H1 (cell line): ENCODE data around the gene PLG. TPM values are rescaled to one million over a fixed set of nuclear protein-coding genes. Genes with fewer than 3 reads are reported as not detected.

Source experiments
- CTCF ChIA-PET: fragments of 300-600 bp; sonication (Branson Sonifier 250); formaldehyde crosslinking; loops from one replicate; lab custom pipeline; 2021; ENCODE audit not compliant: partially characterized antibody; lab: Charles Lee
- POLR2A ChIA-PET: fragments of 300-600 bp; sonication (Branson Sonifier 250); formaldehyde crosslinking; loops from one replicate; lab custom pipeline; 2021; ENCODE audit warnings: inconsistent platforms; ENCODE audit not compliant: partially characterized antibody; lab: Charles Lee
- DNase-seq, 2 experiments: peaks; one replicate each; pipeline versions ENCODE4 v3.0.0 to v3.0.0-alpha.2; 2010 to 2022; ENCODE audit warnings: low spot score in 2 of 2, low read depth in 1 of 2, mixed read lengths in 1 of 2
- FAIRE-seq: peaks from 2 replicates; lab custom pipeline; 2011; peaks lifted over from hg19 to GRCh38; lab: Jason Lieb, UNC
- H2AFZ ChIP-seq: 2 replicates; pipeline ENCODE4 v1.8.1; 2012; ENCODE audit warnings: low read length, inconsistent platforms
- H2AK5ac ChIP-seq: 2 replicates; pipeline ENCODE4 v1.6.1; 2013; ENCODE audit warnings: low read depth, low read length
- H2BK120ac ChIP-seq: replicated peaks from 2 replicates; pipeline ENCODE3; 2013; ENCODE audit warnings: low read depth, low read length, inconsistent platforms
- H2BK12ac ChIP-seq: 2 replicates; pipeline ENCODE4 v1.6.1; 2013; ENCODE audit warnings: low read depth, low read length
- H2BK15ac ChIP-seq: 2 replicates; pipeline ENCODE4 v1.6.1; 2013; ENCODE audit warnings: low read length
- H2BK20ac ChIP-seq: 2 replicates; pipeline ENCODE4 v1.6.1; 2013; ENCODE audit warnings: low read length
- H2BK5ac ChIP-seq: 2 replicates; pipeline ENCODE4 v1.6.1; 2013; ENCODE audit warnings: low read depth, low read length
- H3K14ac ChIP-seq: 2 replicates; pipeline ENCODE4 v1.6.1; 2013; ENCODE audit warnings: inconsistent platforms; ENCODE audit not compliant: insufficient read length
- H3K18ac ChIP-seq: 2 replicates; pipeline ENCODE4 v1.6.1; 2013; ENCODE audit warnings: low read length; ENCODE audit errors: extremely low read depth
- H3K23ac ChIP-seq: 2 replicates; pipeline ENCODE4 v1.6.1; 2013; ENCODE audit warnings: inconsistent platforms; ENCODE audit not compliant: insufficient read length
- H3K23me2 ChIP-seq: 2 replicates; pipeline ENCODE4 v1.6.1; 2013; ENCODE audit warnings: low read depth, low read length
- H3K27ac ChIP-seq: 2 replicates; pipeline ENCODE4 v1.6.1; 2011; ENCODE audit warnings: low read depth, low read length, inconsistent platforms
- H3K27me3 ChIP-seq, 4 experiments: replicated peaks in 1 of 4; 1 replicate in 1 of 4; 2 replicates in 3 of 4; pipeline versions ENCODE4 v1.6.1 to v1.8.1; 2011 to 2013; ENCODE audit warnings: low read length in 3 of 4, mild to moderate bottlenecking in 3 of 4, inconsistent platforms in 2 of 4, mixed read lengths in 2 of 4, moderate library complexity in 1 of 4; ENCODE audit not compliant: control insufficient read depth in 3 of 4, insufficient read depth in 3 of 4; ENCODE audit errors: extremely low read depth in 1 of 4
- H3K36me3 ChIP-seq, 4 experiments: 2 replicates each; pipeline versions ENCODE4 v1.6.1 to v1.8.1; 2011 to 2013; ENCODE audit warnings: mild to moderate bottlenecking in 4 of 4, low read length in 3 of 4, moderate library complexity in 2 of 4, control low read depth in 1 of 4, inconsistent platforms in 1 of 4; ENCODE audit not compliant: insufficient read depth in 4 of 4, control insufficient read depth in 2 of 4
- H3K4ac ChIP-seq: replicated peaks from 2 replicates; pipeline ENCODE3; 2013; ENCODE audit warnings: low read length, low read depth, mixed read lengths, inconsistent platforms; ENCODE audit not compliant: insufficient read length
- H3K4me1 ChIP-seq, 4 experiments: replicated peaks in 1 of 4; 1 replicate in 1 of 4; 2 replicates in 3 of 4; pipeline versions ENCODE4 v1.6.1 to v1.8.1; 2011 to 2013; ENCODE audit warnings: low read length in 3 of 4, inconsistent platforms in 2 of 4, mixed read lengths in 1 of 4; ENCODE audit not compliant: insufficient read depth in 4 of 4, control insufficient read depth in 3 of 4
- H3K4me2 ChIP-seq, 2 experiments: 2 replicates each; pipeline versions ENCODE4 v1.6.1 to v1.8.1; 2011 to 2013; ENCODE audit warnings: low read depth in 2 of 2, low read length in 2 of 2, control low read depth in 1 of 2, inconsistent platforms in 1 of 2, mild to moderate bottlenecking in 1 of 2; ENCODE audit not compliant: insufficient read depth in 1 of 2
- H3K4me3 ChIP-seq, 4 experiments: fragments of 200-600, 300-600 bp in 1 of 4; sonication (generic), shearing (Covaris generic), sonication (Bioruptor Twin) in 1 of 4; 2 replicates each; pipeline versions ENCODE4 v1.5.1 to v1.8.1; 2011 to 2016; ENCODE audit warnings: low read length in 4 of 4, low read depth in 3 of 4, control low read depth in 2 of 4, inconsistent platforms in 2 of 4, mild to moderate bottlenecking in 2 of 4, mixed read lengths in 1 of 4, moderate library complexity in 1 of 4; ENCODE audit not compliant: insufficient read depth in 2 of 4; ENCODE audit errors: extremely low read depth in 1 of 4
- H3K56ac ChIP-seq: replicated peaks from 2 replicates; pipeline ENCODE3; 2013; ENCODE audit warnings: low read depth, mild to moderate bottlenecking, mixed read lengths, low read length, inconsistent platforms; ENCODE audit not compliant: insufficient read length
- H3K79me1 ChIP-seq: 2 replicates; pipeline ENCODE4 v1.6.1; 2013; ENCODE audit warnings: low read depth, low read length, control low read depth
- H3K79me2 ChIP-seq, 2 experiments: 2 replicates each; pipeline versions ENCODE4 v1.6.1 to v1.8.1; 2012 to 2013; ENCODE audit warnings: low read length in 2 of 2, mild to moderate bottlenecking in 2 of 2, inconsistent platforms in 1 of 2; ENCODE audit not compliant: insufficient read depth in 2 of 2, control insufficient read depth in 1 of 2
- H3K9ac ChIP-seq, 4 experiments: replicated peaks in 1 of 4; 1 replicate in 1 of 4; 2 replicates in 3 of 4; pipeline versions ENCODE4 v1.6.1 to v1.8.1; 2011 to 2013; ENCODE audit warnings: low read depth in 3 of 4, low read length in 3 of 4, control low read depth in 2 of 4, mild to moderate bottlenecking in 2 of 4, moderate library complexity in 2 of 4, inconsistent platforms in 1 of 4; ENCODE audit errors: extremely low read depth in 1 of 4
- H3K9me3 ChIP-seq, 2 experiments: 2 replicates each; pipeline versions ENCODE4 v1.6.1 to v1.8.1; 2012 to 2013; ENCODE audit warnings: mild to moderate bottlenecking in 2 of 2, moderate library complexity in 2 of 2, control low read depth in 1 of 2, inconsistent platforms in 1 of 2, low read depth in 1 of 2, low read length in 1 of 2, mixed read lengths in 1 of 2; ENCODE audit not compliant: insufficient read depth in 2 of 2
- H4K20me1 ChIP-seq, 2 experiments: replicated peaks in 1 of 2; 2 replicates each; pipeline versions ENCODE3 to v1.8.1; 2011 to 2013; ENCODE audit warnings: inconsistent platforms in 2 of 2, low read length in 2 of 2, mild to moderate bottlenecking in 1 of 2; ENCODE audit not compliant: insufficient read depth in 2 of 2, control insufficient read depth in 1 of 2
- H4K5ac ChIP-seq: 2 replicates; pipeline ENCODE4 v1.6.1; 2013; ENCODE audit warnings: low read length, low read depth, mixed read lengths, inconsistent platforms; ENCODE audit not compliant: insufficient read length
- H4K8ac ChIP-seq: 2 replicates; pipeline ENCODE4 v1.8.0; 2013; ENCODE audit warnings: mild to moderate bottlenecking, moderate library complexity, low read length, inconsistent platforms; ENCODE audit not compliant: insufficient read depth; ENCODE audit errors: extremely low read depth
- H4K91ac ChIP-seq: replicated peaks from 2 replicates; pipeline ENCODE3; 2013; ENCODE audit warnings: low read length, mixed read lengths, inconsistent platforms; ENCODE audit not compliant: insufficient read length
- BACH1 ChIP-seq: IDR thresholded peaks from 2 replicates; pipeline ENCODE4 v1.6.1; 2012; ENCODE audit warnings: low read length, improper control_type of control experiment
- WGBS, 2 experiments: shearing (Covaris generic) in 1 of 2; methylation state at CpG; one replicate each; pipeline versions ENCODE4 v1.1.6 to v1.1.7; 2013 to 2015; ENCODE audit warnings: low lambda C conversion rate in 2 of 2, mixed read lengths in 2 of 2, inconsistent platforms in 1 of 2, low coverage in 1 of 2, missing lambda C conversion rate in 1 of 2; ENCODE audit not compliant: insufficient replicate concordance in 2 of 2, insufficient coverage in 1 of 2, insufficient read length in 1 of 2; ENCODE audit errors: extremely low coverage in 1 of 2, missing lambda C conversion rate in 1 of 2; 5-methylcytosine and 5-hydroxymethylcytosine counted together
- polyA plus RNA-seq, 7 experiments: library from polyadenylated mRNA; depleted of rRNA in 3 of 7; stranded (reverse) in 5 of 7; unstranded in 2 of 7; fragments of >200 nt in 5 of 7; fragments of 200-250 nt in 2 of 7; gene quantifications; 1 replicate in 5 of 7; 2 replicates in 1 of 7; 4 replicates in 1 of 7; pipeline versions ENCODE4 v1.2.1 to v1.2.3, GENCODE V29; 2011 to 2013; ENCODE audit warnings: missing spikeins in 2 of 7, mixed read lengths in 2 of 7
- total RNA-seq: library from RNA; stranded (reverse); fragmentation: NEBNext Ultra II Directional; extraction: Animal tissue kit (Norgen Biotek cat#: 25700); gene quantifications from 2 replicates; pipeline ENCODE4 v1.2.1, GENCODE V29; 2021

The PLG gene
- total and polyA plus RNA-seq, 2 of the 8 experiments (the other 6 are each of a cell fraction or from before 2014, with no cell fraction given) = not detected

GRCh38 chr6:160782228-160782627 lies 80.2 kb downstream of the PLG start:
- no peaks in the 10 kb centered on the region for H3K79me1 ChIP-seq
- H3K9ac ChIP-seq = no peak overlapping the region
- H3K27me3 ChIP-seq = no peaks in the 10 kb centered on the region
- ChIA-PET POLR2A (no interaction called here), CTCF (no interaction called here)
- H3K23ac ChIP-seq = no peak overlapping the region
- no peak overlapping the region for H3K4me3 ChIP-seq
- no peaks in the 10 kb centered on the region for H3K79me2 ChIP-seq
- no peak overlapping the region for H2BK5ac ChIP-seq
- FAIRE-seq (no peak), DNase-seq (no peak)
- H2BK15ac ChIP-seq = no peak overlapping the region
- H3K4me2 ChIP-seq = no peak overlapping the region
- no peak overlapping the region for H3K14ac ChIP-seq
- H4K91ac ChIP-seq = no peak overlapping the region
- no peak overlapping the region for H2AK5ac ChIP-seq
- WGBS, 2 experiments = 86% methylated on average over 1 of the region's 1 CpG; no CpG with 5 or more reads in 1 of the 2 experiments
- no peaks in the 10 kb centered on the region for H3K4me1 ChIP-seq
- no peaks in the 10 kb centered on the region for H3K9me3 ChIP-seq
- H2AFZ ChIP-seq = no peak overlapping the region
- H3K56ac ChIP-seq = no peak overlapping the region
- H4K20me1 ChIP-seq = no peaks in the 10 kb centered on the region
- H3K23me2 ChIP-seq = peaks cover 2% of the 10 kb centered on the region; the same call in 1 of the 2 replicates
- no peak overlapping the region for H4K8ac ChIP-seq
- H2BK120ac ChIP-seq = no peak overlapping the region
- no peaks in the 10 kb centered on the region for H3K36me3 ChIP-seq
- H2BK12ac ChIP-seq = no peak overlapping the region
- H3K4ac ChIP-seq = no peak overlapping the region
- no peak overlapping the region for H3K27ac ChIP-seq
- H2BK20ac ChIP-seq = no peak overlapping the region
- H4K5ac ChIP-seq = no peak overlapping the region
- H3K18ac ChIP-seq = no peak overlapping the region
- no peak for TF ChIP-seq BACH1
